IMR-90 (cell line): ENCODE data around the gene IL18. TPM values are rescaled to one million over a fixed set of nuclear protein-coding genes. Genes with fewer than 3 reads are reported as not detected.
"Not testable (repeated sequence)": the region's sequence is repeated elsewhere in the genome, so short reads cannot be mapped to it uniquely, and the experiment has no call there.

ENCODE experiments used
- ATAC-seq: fragments of 200-7000 bp; cut with Tn5 transposase; 2 replicates; pipeline ENCODE4 v1.9.1; 2020; ENCODE audit warnings: low read depth, mild to moderate bottlenecking, moderate library complexity
- BruUV-seq: library from RNA; stranded (reverse); fragments of 400-500 nt; replicated peaks from 2 replicates; lab custom pipeline; 2021; lab: Mats Ljungman, UMichigan
- CTCF ChIA-PET: fragments of 300-600 bp; formaldehyde crosslinking; extraction: SDS; loops from one replicate; lab custom pipeline; 2021; ENCODE audit warnings: antibody characterized with exemption; lab: Yijun Ruan, JAX
- POLR2A ChIA-PET: fragments of 300-600 bp; sonication (Branson Sonifier 250); formaldehyde crosslinking; loops from one replicate; lab custom pipeline; 2022; ENCODE audit warnings: antibody characterized with exemption; ENCODE audit not compliant: unreplicated experiment; lab: Charles Lee
- DNase-seq: peaks from one replicate; pipeline ENCODE4 v3.0.0; 2013
- H2AFZ ChIP-seq: replicated peaks from 2 replicates; pipeline ENCODE3; 2013; ENCODE audit warnings: low read length, mild to moderate bottlenecking; ENCODE audit not compliant: poor library complexity
- H2AK5ac ChIP-seq: 2 replicates; pipeline ENCODE4 v1.6.1; 2013; ENCODE audit warnings: low read depth, low read length, inconsistent platforms
- H2AK9ac ChIP-seq: replicated peaks from 2 replicates; pipeline ENCODE3; 2013; ENCODE audit warnings: mild to moderate bottlenecking, low read depth, low read length, moderate library complexity; ENCODE audit not compliant: poor library complexity
- H2BK120ac ChIP-seq: 2 replicates; pipeline ENCODE4 v1.6.1; 2013; ENCODE audit warnings: low read depth, low read length, inconsistent platforms
- H2BK15ac ChIP-seq: 3 replicates; pipeline ENCODE4 v1.6.1; 2013; ENCODE audit warnings: low read depth, low read length, inconsistent platforms
- H2BK20ac ChIP-seq: 2 replicates; pipeline ENCODE4 v1.6.1; 2013; ENCODE audit warnings: low read depth, mild to moderate bottlenecking, inconsistent platforms, low read length, moderate library complexity
- H2BK5ac ChIP-seq: 2 replicates; pipeline ENCODE4 v1.6.1; 2013; ENCODE audit warnings: mild to moderate bottlenecking, low read depth, low read length, inconsistent platforms; ENCODE audit not compliant: poor library complexity, severe bottlenecking
- H3K14ac ChIP-seq: replicated peaks from 2 replicates; pipeline ENCODE4 v1.6.1; 2013; ENCODE audit warnings: low read depth, low read length, inconsistent platforms
- H3K18ac ChIP-seq: 2 replicates; pipeline ENCODE4 v1.6.1; 2013; ENCODE audit warnings: low read depth, low read length, control low read depth
- H3K23ac ChIP-seq: 2 replicates; pipeline ENCODE4 v1.6.1; 2013; ENCODE audit warnings: low read depth, low read length, inconsistent platforms
- H3K27ac ChIP-seq: 2 replicates; pipeline ENCODE4 v1.5.1; 2013; ENCODE audit warnings: mild to moderate bottlenecking, control low read depth, low read length; ENCODE audit not compliant: insufficient read depth
- H3K27me3 ChIP-seq: 2 replicates; pipeline ENCODE4 v1.6.1; 2013; ENCODE audit warnings: low read length; ENCODE audit not compliant: control insufficient read depth, insufficient read depth
- H3K36me3 ChIP-seq: 2 replicates; pipeline ENCODE4 v1.6.1; 2013; ENCODE audit warnings: low read length, mixed read lengths; ENCODE audit not compliant: control insufficient read depth, insufficient read depth
- H3K4ac ChIP-seq: 2 replicates; pipeline ENCODE4 v1.6.1; 2013; ENCODE audit warnings: low read depth, low read length, inconsistent platforms
- H3K4me1 ChIP-seq: 2 replicates; pipeline ENCODE4 v1.6.1; 2013; ENCODE audit warnings: low read length, mixed read lengths; ENCODE audit not compliant: control insufficient read depth, insufficient read depth
- H3K4me2 ChIP-seq: 2 replicates; pipeline ENCODE4 v1.6.1; 2013; ENCODE audit warnings: low read depth, mild to moderate bottlenecking, control low read depth, low read length, moderate library complexity
- H3K4me3 ChIP-seq: 2 replicates; pipeline ENCODE4 v1.5.1; 2013; ENCODE audit warnings: low read depth, mild to moderate bottlenecking, control low read depth, low read length, moderate library complexity; ENCODE audit not compliant: insufficient read depth
- H3K56ac ChIP-seq: 2 replicates; pipeline ENCODE4 v1.6.1; 2013; ENCODE audit warnings: low read length, inconsistent platforms; ENCODE audit not compliant: insufficient read depth; ENCODE audit errors: extremely low read depth
- H3K79me1 ChIP-seq, 2 experiments: 2 replicates each; pipeline ENCODE4 v1.6.1; 2013; ENCODE audit warnings: low read length in 2 of 2, inconsistent platforms in 1 of 2, low read depth in 1 of 2
- H3K9ac ChIP-seq: 2 replicates; pipeline ENCODE4 v1.6.1; 2013; ENCODE audit warnings: low read depth, low read length, control low read depth
- H3K9me1 ChIP-seq: 2 replicates; pipeline ENCODE4 v1.6.1; 2013; ENCODE audit warnings: low read length, inconsistent platforms; ENCODE audit not compliant: insufficient read depth
- H3K9me3 ChIP-seq: 2 replicates; pipeline ENCODE4 v1.6.1; 2013; ENCODE audit warnings: low read length; ENCODE audit not compliant: control insufficient read depth, insufficient read depth
- H4K20me1 ChIP-seq: 2 replicates; pipeline ENCODE4 v1.6.1; 2013; ENCODE audit warnings: low read length, inconsistent platforms; ENCODE audit not compliant: insufficient read depth
- H4K5ac ChIP-seq: 2 replicates; pipeline ENCODE4 v1.6.1; 2013; ENCODE audit warnings: mild to moderate bottlenecking, low read depth, low read length, control low read depth
- H4K8ac ChIP-seq, 2 experiments: 2 replicates each; pipeline ENCODE4 v1.6.1; 2013; ENCODE audit warnings: low read depth in 2 of 2, low read length in 2 of 2, control low read depth in 1 of 2, inconsistent platforms in 1 of 2
- H4K91ac ChIP-seq: 2 replicates; pipeline ENCODE4 v1.6.1; 2013; ENCODE audit warnings: low read depth, low read length, inconsistent platforms; ENCODE audit not compliant: insufficient read depth
- WGBS, 2 experiments: methylation state at CpG; one replicate each; pipeline versions ENCODE4 v1.1.5 to v1.1.7; 2013; ENCODE audit warnings: missing lambda C conversion rate in 2 of 2; ENCODE audit not compliant: insufficient read length in 1 of 2; ENCODE audit errors: extremely low coverage in 2 of 2; 5-methylcytosine and 5-hydroxymethylcytosine counted together
- dilution Hi-C: fragments of 300-500 bp; cut with HindIII; formaldehyde crosslinking; loops from one replicate; pipeline ENCODE4 v1.14.3; 2018; ENCODE audit warnings: low sequenced_read_pairs; ENCODE audit not compliant: unreplicated experiment
- in situ Hi-C: fragments of 300-500 bp; cut with MboI; formaldehyde crosslinking; loops from 3 replicates; pipeline ENCODE4 v1.14.3; 2019; ENCODE audit warnings: low sequenced_read_pairs, inconsistent platforms, mixed read lengths
- intact Hi-C: fragments of 100-400 bp; cut with micrococcal nuclease; formaldehyde crosslinking; loops from 2 replicates; pipeline ENCODE4 v1.10.0; 2022
- microRNA-seq, 2 experiments: library from miRNA; stranded (forward) in 1 of 2; unstranded in 1 of 2; fragments of 10-50 nt in 1 of 2; fragments of <30 nt in 1 of 2; gene quantifications in 1 of 2; microRNA quantifications in 1 of 2; one replicate each; pipeline versions ENCODE3 to v1.1.0; 2013 to 2020; ENCODE audit not compliant: insufficient read depth in 1 of 2, insufficient read length in 1 of 2, unreplicated experiment in 1 of 2
- polyA plus RNA-seq, 3 experiments: library from polyadenylated mRNA; depleted of rRNA; stranded (reverse); fragments of >200 nt; gene quantifications; 2 replicates each; pipeline ENCODE4 v1.2.3, GENCODE V29; 2012; ENCODE audit warnings: low replicate concordance in 1 of 3
- small RNA-seq, 5 experiments: library from RNA; depleted of rRNA; stranded (forward); fragments of <200 nt; gene quantifications; one replicate each; pipeline ENCODE3, GENCODE V24; 2012
- total RNA-seq: library from RNA; depleted of rRNA; stranded (reverse); fragments of >200 nt; gene quantifications from 2 replicates; pipeline ENCODE4 v1.2.3, GENCODE V29; 2012; rRNA removed

Gene IL18
- total and polyA plus RNA-seq, 2 of the 4 experiments (the other 2 are of a cell fraction) = 0.54 to 0.96 TPM

DNA sequence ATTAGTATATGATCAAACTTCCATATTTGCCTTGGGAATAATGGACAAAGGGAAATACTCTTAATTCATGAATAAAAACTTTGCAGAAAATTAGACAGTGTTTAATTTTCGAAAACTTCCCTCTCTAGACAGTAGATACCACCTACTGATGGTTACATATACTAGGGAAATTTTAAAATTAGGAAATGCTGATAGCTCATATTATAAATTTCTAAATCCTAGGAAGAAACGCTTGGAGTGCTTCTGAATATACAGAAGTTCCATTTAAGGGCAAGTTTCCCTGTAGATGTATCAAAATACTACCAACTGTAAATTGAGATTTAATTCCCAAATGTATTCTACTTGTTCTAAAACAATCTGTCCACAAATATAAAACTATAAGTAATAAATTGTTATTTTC is 68.6 kb downstream of the IL18 start:
- H3K9me3 ChIP-seq, POLR2A ChIA-PET, H3K9ac ChIP-seq, dilution Hi-C loops, CTCF ChIA-PET, H3K14ac ChIP-seq, DNase-seq, H4K5ac ChIP-seq, H3K4me2 ChIP-seq, ATAC-seq, H2AK9ac ChIP-seq, H3K18ac ChIP-seq, BruUV-seq, H4K20me1 ChIP-seq, H3K56ac ChIP-seq, H4K8ac ChIP-seq, intact Hi-C loops, H4K91ac ChIP-seq, H3K27me3 ChIP-seq, H3K4me3 ChIP-seq, H3K4ac ChIP-seq, H2BK20ac ChIP-seq, H2AK5ac ChIP-seq, H2AFZ ChIP-seq, H2BK120ac ChIP-seq, H2BK15ac ChIP-seq, H3K27ac ChIP-seq, in situ Hi-C loops, H3K23ac ChIP-seq, H2BK5ac ChIP-seq: not testable (repeated sequence)
- Histone ChIP-seq H3K9me1 (peaks cover 15% of the 10 kb centered on the region; the same call in 1 of the 2 replicates), H3K4me1 (peaks cover 14% of the 10 kb centered on the region), H3K36me3 (peaks cover 23% of the 10 kb centered on the region), H3K79me1 (peaks cover 24 to 33% of the 10 kb centered on the region in 2 experiments; a peak in 3 of 4 replicates)
- WGBS, 2 experiments = no CpG with 5 or more reads among the region's 2 CpGs

Small RNA genes within 50 kb of the gene (microRNA-seq; reads per million reads assigned to microRNA genes)
- gene MRPS36P4 (ENCODE audit: insufficient read depth, insufficient read length) = not detected

Small RNA genes within 50 kb of the gene (small RNA-seq; reads per million reads assigned to genes)
- gene MRPS36P4 = 0 reads per million in 5 experiments

Other genes starting within 250 kb of the IL18 start
- gene C11orf52, start 245.2 kb downstream of the IL18 start, total RNA-seq = 0.28 and 0.90 TPM in 2 replicates
- 1.0 and 1.1 TPM in 2 replicates for gene C11orf52, start 245.2 kb downstream of the IL18 start, polyA plus RNA-seq (2012; rRNA removed)
- gene DIXDC1, start 226.8 kb downstream of the IL18 start, total RNA-seq = 10.4 and 11.1 TPM in 2 replicates
- 5.3 and 5.9 TPM in 2 replicates for gene DIXDC1, start 226.8 kb downstream of the IL18 start, polyA plus RNA-seq (2012; rRNA removed)
- 27.2 and 33.1 TPM in 2 replicates for gene DLAT, start 138.7 kb downstream of the IL18 start, total RNA-seq
- 15.3 and 15.5 TPM in 2 replicates for gene DLAT, start 138.7 kb downstream of the IL18 start, polyA plus RNA-seq (2012; rRNA removed)
- gene PIH1D2, start 90.1 kb downstream of the IL18 start, total RNA-seq = 1.1 and 2.2 TPM in 2 replicates
- gene PIH1D2, start 90.1 kb downstream of the IL18 start, polyA plus RNA-seq (2012; rRNA removed) = 0.89 and 1.1 TPM in 2 replicates
- 17.2 and 24.4 TPM in 2 replicates for gene NKAPD1, start 89.8 kb downstream of the IL18 start, total RNA-seq
- gene NKAPD1, start 89.8 kb downstream of the IL18 start, polyA plus RNA-seq (2012; rRNA removed) = 7.1 and 8.4 TPM in 2 replicates
- 35.5 and 48.9 TPM in 2 replicates for gene TIMM8B, start 77.3 kb downstream of the IL18 start, total RNA-seq
- 103 and 119 TPM in 2 replicates for gene TIMM8B, start 77.3 kb downstream of the IL18 start, polyA plus RNA-seq (2012; rRNA removed)
- gene SDHD, start 77.2 kb downstream of the IL18 start, total RNA-seq = 83.2 and 130 TPM in 2 replicates
- 165 and 166 TPM in 2 replicates for gene SDHD, start 77.2 kb downstream of the IL18 start, polyA plus RNA-seq (2012; rRNA removed)
- gene TEX12, start 3.3 kb upstream of the IL18 start, total RNA-seq = not detected in 2 replicates
- gene TEX12, start 3.3 kb upstream of the IL18 start, polyA plus RNA-seq (2012; rRNA removed) = 0.12 TPM in 1 of 2 replicates, not detected in the other
- 0.18 and 0.83 TPM in 2 replicates for gene BCO2, start 11.4 kb upstream of the IL18 start, total RNA-seq
- 0.20 and 0.68 TPM in 2 replicates for gene BCO2, start 11.4 kb upstream of the IL18 start, polyA plus RNA-seq (2012; rRNA removed)
- 21.0 and 63.6 TPM in 2 replicates for gene PTS, start 62.3 kb upstream of the IL18 start, total RNA-seq
- 50.7 and 51.8 TPM in 2 replicates for gene PTS, start 62.3 kb upstream of the IL18 start, polyA plus RNA-seq (2012; rRNA removed)
- not detected in 2 replicates for gene PLET1, start 96.8 kb upstream of the IL18 start, total RNA-seq
- gene PLET1, start 96.8 kb upstream of the IL18 start, polyA plus RNA-seq (2012; rRNA removed) = not detected in 2 replicates